ENCODE data around the gene ITGA6.

GRCh38 chr2:172445851-172446250 is 18.5 kb downstream of the ITGA6 start:
- TF ChIP-seq POLR2A (IDR thresholded peaks at IDR 0.05) (no peak), CTCF (IDR thresholded peaks at IDR 0.05 in 4 of 5, conservative IDR thresholded peaks at IDR 0.05 in 1 of 5) (no peak)

Data from gastrocnemius medialis (tissue), 4 donors.